ENCODE data around the gene TMEM255B.

GRCh38 chr13:113723410-113724015 lies 35.5 kb upstream of the TMEM255B start:
- TF ChIP-seq, protein P1, sequence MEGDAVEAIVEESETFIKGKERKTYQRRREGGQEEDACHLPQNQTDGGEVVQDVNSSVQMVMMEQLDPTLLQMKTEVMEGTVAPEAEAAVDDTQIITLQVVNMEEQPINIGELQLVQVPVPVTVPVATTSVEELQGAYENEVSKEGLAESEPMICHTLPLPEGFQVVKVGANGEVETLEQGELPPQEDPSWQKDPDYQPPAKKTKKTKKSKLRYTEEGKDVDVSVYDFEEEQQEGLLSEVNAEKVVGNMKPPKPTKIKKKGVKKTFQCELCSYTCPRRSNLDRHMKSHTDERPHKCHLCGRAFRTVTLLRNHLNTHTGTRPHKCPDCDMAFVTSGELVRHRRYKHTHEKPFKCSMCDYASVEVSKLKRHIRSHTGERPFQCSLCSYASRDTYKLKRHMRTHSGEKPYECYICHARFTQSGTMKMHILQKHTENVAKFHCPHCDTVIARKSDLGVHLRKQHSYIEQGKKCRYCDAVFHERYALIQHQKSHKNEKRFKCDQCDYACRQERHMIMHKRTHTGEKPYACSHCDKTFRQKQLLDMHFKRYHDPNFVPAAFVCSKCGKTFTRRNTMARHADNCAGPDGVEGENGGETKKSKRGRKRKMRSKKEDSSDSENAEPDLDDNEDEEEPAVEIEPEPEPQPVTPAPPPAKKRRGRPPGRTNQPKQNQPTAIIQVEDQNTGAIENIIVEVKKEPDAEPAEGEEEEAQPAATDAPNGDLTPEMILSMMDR (IDR thresholded peaks at IDR 0.05) = no peak
- TF ChIP-seq POLR2AphosphoS5 (IDR thresholded peaks at IDR 0.05; ENCODE audit: low read depth, low read length) (no peak), SIN3A (IDR thresholded peaks at IDR 0.05; ENCODE audit: borderline replicate concordance, insufficient read depth, low read depth, low read length) (no peak)

Measured in Panc1 (cell line).